ENCODE data around the gene IL18.
"Not testable (repeated sequence)": the region's sequence is repeated elsewhere in the genome, so short reads cannot be mapped to it uniquely, and the experiment has no call there.

The IL18 gene

GRCh38 chr11:112097734-112098528 is 66.0 kb downstream of the IL18 start:
- no peak for TF ChIP-seq CTCF (IDR thresholded peaks at IDR 0.05; ENCODE audit: control insufficient read depth, extremely low read depth, insufficient read depth)
- DNase-seq (ENCODE audit: low read depth) = no peak
- no peak overlapping the region for H3K4me3 ChIP-seq (ENCODE audit: low read depth, low read length)

- no peak overlapping the region for H3K4me3 ChIP-seq (ENCODE audit: low read depth, low read length)
- no peak for TF ChIP-seq CTCF (IDR thresholded peaks at IDR 0.05; ENCODE audit: control insufficient read depth, extremely low read depth, insufficient read depth)
- DNase-seq (ENCODE audit: low read depth) = no peak
Measured at GRCh38 chr11:112096194-112096593, 67.7 kb downstream of the IL18 start.

- not testable (repeated sequence) for H3K4me3 ChIP-seq (ENCODE audit: low read depth, low read length); DNase-seq (ENCODE audit: low read depth)
Measured at GRCh38 chr11:112095302-112095701, 68.6 kb downstream of the IL18 start.

Measured in LNCaP clone FGC (cell line).